K562 (cell line): ENCODE data around the gene ERCC2.

Source experiments
- NRF1 ChIP-seq, 2 experiments: fragments of 450-650 bp; IDR thresholded peaks in 1 of 2; conservative IDR thresholded peaks in 1 of 2; 2 replicates each; pipeline ENCODE4 v1.6.1; 2014; ENCODE audit warnings: mild to moderate bottlenecking in 2 of 2
- SMC3 ChIP-seq: conservative IDR thresholded peaks from 2 replicates; pipeline ENCODE4 v1.6.1; 2011; ENCODE audit warnings: low read depth, low read length, improper control_type of control experiment; ENCODE audit not compliant: insufficient read depth

- TF ChIP-seq NRF1 (conservative IDR thresholded peaks at IDR 0.05 in 1 of 2, IDR thresholded peaks at IDR 0.05 in 1 of 2) (no peak), SMC3 (no peak)
These were observed 46.8 kb upstream of the ERCC2 start for GRCh38 chr19:45417151-45417550.
